ENCODE measurements around the gene CPSF2. TPM values are rescaled to one million over a fixed set of nuclear protein-coding genes. Genes with fewer than 3 reads are reported as not detected.

Gene CPSF2
- total and polyA plus RNA-seq, 10 donors: 4.5 to 59.7 (median 36.6) TPM

DNA sequence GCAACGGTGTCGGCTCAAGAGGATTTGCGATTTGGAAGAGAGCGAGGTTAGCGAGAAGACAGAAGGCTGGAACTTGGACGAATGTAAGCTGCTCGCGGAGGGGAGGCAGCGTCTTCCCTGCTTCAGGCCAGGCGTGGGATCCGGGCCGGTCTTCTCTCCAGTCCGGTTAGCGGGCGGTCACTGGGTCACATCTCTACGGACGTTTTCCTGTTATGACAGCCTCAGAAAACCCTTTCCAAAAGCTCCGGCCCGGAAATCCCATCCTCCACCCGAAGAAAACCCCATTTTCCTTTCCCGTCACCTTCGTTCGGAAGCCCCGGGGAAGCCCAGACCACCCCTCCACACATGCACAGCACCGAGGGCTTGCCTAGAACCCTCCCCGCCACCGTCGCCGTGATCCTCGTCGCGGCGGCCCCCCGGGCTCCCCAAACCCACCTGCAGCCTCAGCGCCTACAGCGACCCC lies 531 bp upstream of the CPSF2 start:
- WGBS, 5 donors: 0 to 1% (median 0%) methylated on average over 34 to 36 of the region's 36 CpGs
- H3K4me1 ChIP-seq: peaks cover 18 to 87% (median 47%) of the 10 kb centered on the region in 6 donors
- peak overlapping the region; percentile 79 to 96 (median 94) for H3K27ac ChIP-seq
- H3K9me3 ChIP-seq: no peaks in the 10 kb centered on the region
- TF ChIP-seq POLR2AphosphoS5 (IDR thresholded peaks at IDR 0.05) (peak in 1 of 3 donors; percentile 88), POLR2A (IDR thresholded peaks at IDR 0.05) (no peak)
- intact Hi-C loops (cut with DNase I; ENCODE audit: low total_unique reads): no loop called here
- no peaks in the 10 kb centered on the region for H3K27me3 ChIP-seq (replicated peaks in 1 of 7)
- H3K36me3 ChIP-seq: peaks cover 0 to 41% (median 5%) of the 10 kb centered on the region in 6 donors
- peak overlapping the region; percentile 71 to 95 (median 88) for H3K4me3 ChIP-seq
- DNase-seq: no peak

DNA sequence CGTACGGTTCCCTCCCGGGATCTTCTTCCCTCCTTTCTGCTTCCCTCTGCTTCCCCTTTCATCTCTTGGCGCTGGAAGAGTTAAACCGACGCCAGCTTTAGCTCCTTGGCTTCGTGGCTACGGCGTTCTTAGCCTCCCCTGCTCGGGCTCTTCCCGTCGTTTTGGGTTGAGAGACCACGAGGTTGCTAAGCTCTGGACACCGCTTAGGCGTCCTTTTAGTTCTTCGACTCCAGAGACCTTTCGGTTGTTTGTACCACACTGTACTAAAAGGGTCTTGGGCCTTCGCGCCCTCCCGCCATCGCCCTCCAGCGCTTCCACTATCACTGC lies 545 bp downstream of the CPSF2 start:
- DNase-seq: no peak
- intact Hi-C loops (cut with DNase I; ENCODE audit: low total_unique reads): no loop called here

DNA sequence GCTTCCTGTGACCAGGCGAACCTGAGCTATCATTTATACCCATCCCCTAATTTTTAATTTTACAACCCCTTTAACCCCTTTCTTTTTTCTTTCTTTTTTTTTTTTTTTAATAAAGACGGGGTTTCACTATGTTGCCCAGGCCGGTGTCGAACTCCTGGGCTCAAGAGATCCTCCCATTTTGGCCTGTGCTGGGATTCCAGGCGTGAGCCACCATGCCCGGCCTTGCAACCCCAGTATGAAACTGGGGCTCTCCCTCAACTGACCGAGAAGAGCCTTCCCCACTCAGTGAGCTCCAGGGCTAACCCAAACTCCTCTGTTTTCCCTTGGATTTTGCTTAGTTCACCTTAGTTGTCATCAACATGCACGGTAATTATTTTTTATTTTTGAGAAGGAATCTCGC lies 992 bp downstream of the CPSF2 start:
- peak overlapping the region in 7 of 8 donors; percentile 86 to 96 (median 95) for H3K27ac ChIP-seq
- peaks cover 18 to 90% (median 50%) of the 10 kb centered on the region in 6 donors for H3K4me1 ChIP-seq
- H3K4me3 ChIP-seq: peak overlapping the region; percentile 71 to 95 (median 88)
- no peaks in the 10 kb centered on the region for H3K9me3 ChIP-seq
- no peaks in the 10 kb centered on the region for H3K27me3 ChIP-seq (replicated peaks in 1 of 7)
- no peak for DNase-seq
- peaks cover 0 to 41% (median 11%) of the 10 kb centered on the region in 6 donors for H3K36me3 ChIP-seq
- TF ChIP-seq POLR2AphosphoS5 (IDR thresholded peaks at IDR 0.05): no peak
- TF ChIP-seq, protein P1, sequence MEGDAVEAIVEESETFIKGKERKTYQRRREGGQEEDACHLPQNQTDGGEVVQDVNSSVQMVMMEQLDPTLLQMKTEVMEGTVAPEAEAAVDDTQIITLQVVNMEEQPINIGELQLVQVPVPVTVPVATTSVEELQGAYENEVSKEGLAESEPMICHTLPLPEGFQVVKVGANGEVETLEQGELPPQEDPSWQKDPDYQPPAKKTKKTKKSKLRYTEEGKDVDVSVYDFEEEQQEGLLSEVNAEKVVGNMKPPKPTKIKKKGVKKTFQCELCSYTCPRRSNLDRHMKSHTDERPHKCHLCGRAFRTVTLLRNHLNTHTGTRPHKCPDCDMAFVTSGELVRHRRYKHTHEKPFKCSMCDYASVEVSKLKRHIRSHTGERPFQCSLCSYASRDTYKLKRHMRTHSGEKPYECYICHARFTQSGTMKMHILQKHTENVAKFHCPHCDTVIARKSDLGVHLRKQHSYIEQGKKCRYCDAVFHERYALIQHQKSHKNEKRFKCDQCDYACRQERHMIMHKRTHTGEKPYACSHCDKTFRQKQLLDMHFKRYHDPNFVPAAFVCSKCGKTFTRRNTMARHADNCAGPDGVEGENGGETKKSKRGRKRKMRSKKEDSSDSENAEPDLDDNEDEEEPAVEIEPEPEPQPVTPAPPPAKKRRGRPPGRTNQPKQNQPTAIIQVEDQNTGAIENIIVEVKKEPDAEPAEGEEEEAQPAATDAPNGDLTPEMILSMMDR (IDR thresholded peaks at IDR 0.05 in 8 of 11, conservative IDR thresholded peaks at IDR 0.05 in 3 of 11): no peak
- TF ChIP-seq POLR2A (IDR thresholded peaks at IDR 0.05): no peak
- intact Hi-C loops (cut with DNase I; ENCODE audit: low total_unique reads): no loop called here
- 29 to 52% (median 47%) methylated on average over 9 of the region's 9 CpGs for WGBS, 5 donors

More for the DNA sequence above, 545 bp downstream of the CPSF2 start:
- Histone ChIP-seq H3K9me3 (no peaks in the 10 kb centered on the region), H3K4me3 (peak overlapping the region; percentile 71 to 95 (median 88)), H3K36me3 (peaks cover 0 to 41% (median 12%) of the 10 kb centered on the region in 6 donors), H3K27me3 (replicated peaks in 1 of 7) (no peaks in the 10 kb centered on the region), H3K27ac (peak overlapping the region; percentile 79 to 96 (median 94)), H3K4me1 (peaks cover 18 to 89% (median 49%) of the 10 kb centered on the region in 6 donors)
- TF ChIP-seq POLR2AphosphoS5 (IDR thresholded peaks at IDR 0.05): no peak
- TF ChIP-seq, protein P1 (IDR thresholded peaks at IDR 0.05 in 8 of 11, conservative IDR thresholded peaks at IDR 0.05 in 3 of 11): no peak
- no peak for TF ChIP-seq POLR2A (IDR thresholded peaks at IDR 0.05)
- 0% methylated on average over 22 of the region's 22 CpGs for WGBS, 5 donors

DNA sequence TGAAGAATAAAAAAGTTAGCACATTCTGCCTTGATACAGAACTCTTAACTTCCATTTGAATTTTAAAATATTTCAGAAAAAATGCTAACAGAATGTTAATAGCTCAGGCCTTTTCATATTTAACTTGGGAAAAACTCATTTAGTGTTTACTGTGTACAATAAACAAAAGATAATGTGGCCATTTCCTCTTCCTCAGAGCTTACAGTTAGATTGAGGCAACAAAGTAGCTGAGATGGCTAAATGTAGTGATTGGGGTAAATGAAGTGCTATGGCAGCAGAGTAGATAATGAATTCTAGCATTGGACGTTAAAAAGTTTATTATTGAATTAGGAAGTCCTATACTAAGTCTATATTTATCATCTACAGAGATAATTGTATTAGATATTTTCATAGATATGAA lies 12.7 kb downstream of the CPSF2 start:
- H3K4me1 ChIP-seq: peaks cover 0 to 10% (median 0%) of the 10 kb centered on the region in 6 donors
- no peak overlapping the region for H3K27ac ChIP-seq
- intact Hi-C loops (cut with DNase I; ENCODE audit: low total_unique reads): no loop called here
- TF ChIP-seq, protein P1 (IDR thresholded peaks at IDR 0.05 in 8 of 11, conservative IDR thresholded peaks at IDR 0.05 in 3 of 11): no peak
- TF ChIP-seq POLR2AphosphoS5 (IDR thresholded peaks at IDR 0.05) (no peak), POLR2A (IDR thresholded peaks at IDR 0.05) (no peak)
- DNase-seq: no peak
- 84 to 88% (median 86%) methylated on average over 1 of the region's 1 CpG for WGBS, 5 donors
- H3K9me3 ChIP-seq: no peaks in the 10 kb centered on the region
- H3K4me3 ChIP-seq: no peak overlapping the region
- no peaks in the 10 kb centered on the region for H3K27me3 ChIP-seq (replicated peaks in 1 of 7)
- H3K36me3 ChIP-seq: peaks cover 2 to 100% (median 85%) of the 10 kb centered on the region in 6 donors
